Caco-2 (cell line): Measurements from ENCODE around the gene EN1. TPM values are rescaled to one million over a fixed set of nuclear protein-coding genes. Genes with fewer than 3 reads are reported as not detected.
A peak's percentile ranks its signal among the peaks of the same experiment; 100 is the strongest.

Experiments used
- BruUV-seq: library from RNA; stranded (reverse); fragments of 400-500 nt; replicated peaks from 2 replicates; lab custom pipeline; 2021; lab: Mats Ljungman, UMichigan
- CTCF ChIA-PET: fragments of 300-600 bp; sonication (Branson Sonifier 250); formaldehyde crosslinking; loops from one replicate; lab custom pipeline; 2022; ENCODE audit warnings: antibody characterized with exemption; lab: Charles Lee
- POLR2A ChIA-PET: fragments of 300-600 bp; sonication (Branson Sonifier 250); formaldehyde crosslinking; loops from one replicate; lab custom pipeline; 2022; ENCODE audit warnings: antibody characterized with exemption; lab: Charles Lee
- DNase-seq, 2 experiments: peaks; one replicate each; pipeline versions ENCODE4 v3.0.0 to v3.0.0-alpha.2; 2020 to 2022
- H3K27me3 ChIP-seq: replicated peaks from 2 replicates; pipeline ENCODE4 v1.6.0; 2011; ENCODE audit warnings: low read length; ENCODE audit not compliant: control insufficient read depth, insufficient read depth
- H3K36me3 ChIP-seq: 2 replicates; pipeline ENCODE4 v1.5.1; 2011; ENCODE audit warnings: low read length; ENCODE audit not compliant: control insufficient read depth, insufficient read depth
- H3K4me1 ChIP-seq: fragments of 250-450 bp; sonication (Bioruptor Pico); 2 replicates; pipeline ENCODE4 v1.5.1; 2020; ENCODE audit warnings: mild to moderate bottlenecking
- H3K4me3 ChIP-seq: 2 replicates; pipeline ENCODE4 v1.5.1; 2011; ENCODE audit warnings: low read depth, mild to moderate bottlenecking, control low read depth, low read length
- H3K9me3 ChIP-seq: fragments of 250-450 bp; sonication (Bioruptor Pico); 2 replicates; pipeline ENCODE4 v1.5.1; 2020; ENCODE audit warnings: mild to moderate bottlenecking, moderate library complexity
- H3K27ac Mint-ChIP-seq: one replicate; pipeline ENCODE4 v1.8.0; 2022; ENCODE audit warnings: mixed read lengths; ENCODE audit not compliant: unreplicated experiment
- H3K27me3 Mint-ChIP-seq: one replicate; pipeline ENCODE4 v1.8.0; 2022; ENCODE audit warnings: mixed read lengths; ENCODE audit not compliant: insufficient read depth, unreplicated experiment
- H3K36me3 Mint-ChIP-seq: one replicate; pipeline ENCODE4 v1.8.0; 2022; ENCODE audit warnings: mild to moderate bottlenecking, mixed read lengths; ENCODE audit not compliant: insufficient read depth, unreplicated experiment
- H3K4me1 Mint-ChIP-seq: one replicate; pipeline ENCODE4 v1.8.0; 2022; ENCODE audit warnings: low read depth, mixed read lengths; ENCODE audit not compliant: unreplicated experiment
- H3K4me3 Mint-ChIP-seq: one replicate; pipeline ENCODE4 v1.8.0; 2022; ENCODE audit warnings: mild to moderate bottlenecking, moderate library complexity, mixed read lengths; ENCODE audit not compliant: unreplicated experiment
- H3K9me3 Mint-ChIP-seq: one replicate; pipeline ENCODE4 v1.8.0; 2022; ENCODE audit warnings: mixed read lengths; ENCODE audit not compliant: unreplicated experiment
- CTCF ChIP-seq, 2 experiments: fragments of 200-600 bp in 1 of 2; IDR thresholded peaks; 1 replicate in 1 of 2; 2 replicates in 1 of 2; pipeline versions ENCODE4 v1.5.1 to v1.8.0; 2011 to 2022; ENCODE audit warnings: antibody characterized with exemption in 1 of 2, control low read depth in 1 of 2, inconsistent platforms in 1 of 2, low read depth in 1 of 2, low read length in 1 of 2, mild to moderate bottlenecking in 1 of 2, moderate library complexity in 1 of 2; ENCODE audit not compliant: insufficient read depth in 1 of 2, severe bottlenecking in 1 of 2, unreplicated experiment in 1 of 2
- intact Hi-C: fragments of 100-400 bp; cut with micrococcal nuclease; formaldehyde crosslinking; loops from one replicate; pipeline ENCODE4 v1.10.0; 2022; ENCODE audit not compliant: unreplicated experiment
- total RNA-seq: library from RNA; stranded (reverse); gene quantifications from 2 replicates; pipeline ENCODE4 v1.2.3, GENCODE V29; 2022

Gene EN1
- total RNA-seq, 1 experiment from 2014 or later: 0.16 TPM

- POLR2A ChIA-PET: no interaction called here
- intact Hi-C loops: loop anchor here (1.0 to 5.0 kb wide), 7 partner anchors 92 to 633 kb away; no protein-coding TSS in a partner anchor
- CTCF ChIA-PET: interaction anchor here (0.6 to 1.3 kb wide), 10 partner anchors 9 to 809 kb away, joined by 3 to 9 read pairs (median 4); no protein-coding TSS in a partner anchor
- H3K36me3 Mint-ChIP-seq: no peaks in the 10 kb centered on the region
- peak; percentile 74 to 94 for TF ChIP-seq CTCF (IDR thresholded peaks at IDR 0.05; ENCODE audit: insufficient read depth in 1 of 2, low read depth in 1 of 2, low read length in 1 of 2, severe bottlenecking in 1 of 2, unreplicated experiment in 1 of 2)
- Histone ChIP-seq H3K36me3 (no peaks in the 10 kb centered on the region), H3K27me3 (no peaks in the 10 kb centered on the region; the same call in 1 of the 2 replicates), H3K4me3 (no peak overlapping the region), H3K9me3 (no peaks in the 10 kb centered on the region), H3K4me1 (no peaks in the 10 kb centered on the region)
- H3K27ac Mint-ChIP-seq: no peak overlapping the region
- H3K4me1 Mint-ChIP-seq: no peaks in the 10 kb centered on the region
- no TSS peak for BruUV-seq
- H3K9me3 Mint-ChIP-seq: no peaks in the 10 kb centered on the region
- H3K4me3 Mint-ChIP-seq: no peak overlapping the region
- peak; percentile 65 to 86 for DNase-seq
- H3K27me3 Mint-ChIP-seq: peaks cover 41% of the 10 kb centered on the region
Measured at GRCh38 chr2:118855451-118856279, 8.2 kb upstream of the EN1 start.

DNA sequence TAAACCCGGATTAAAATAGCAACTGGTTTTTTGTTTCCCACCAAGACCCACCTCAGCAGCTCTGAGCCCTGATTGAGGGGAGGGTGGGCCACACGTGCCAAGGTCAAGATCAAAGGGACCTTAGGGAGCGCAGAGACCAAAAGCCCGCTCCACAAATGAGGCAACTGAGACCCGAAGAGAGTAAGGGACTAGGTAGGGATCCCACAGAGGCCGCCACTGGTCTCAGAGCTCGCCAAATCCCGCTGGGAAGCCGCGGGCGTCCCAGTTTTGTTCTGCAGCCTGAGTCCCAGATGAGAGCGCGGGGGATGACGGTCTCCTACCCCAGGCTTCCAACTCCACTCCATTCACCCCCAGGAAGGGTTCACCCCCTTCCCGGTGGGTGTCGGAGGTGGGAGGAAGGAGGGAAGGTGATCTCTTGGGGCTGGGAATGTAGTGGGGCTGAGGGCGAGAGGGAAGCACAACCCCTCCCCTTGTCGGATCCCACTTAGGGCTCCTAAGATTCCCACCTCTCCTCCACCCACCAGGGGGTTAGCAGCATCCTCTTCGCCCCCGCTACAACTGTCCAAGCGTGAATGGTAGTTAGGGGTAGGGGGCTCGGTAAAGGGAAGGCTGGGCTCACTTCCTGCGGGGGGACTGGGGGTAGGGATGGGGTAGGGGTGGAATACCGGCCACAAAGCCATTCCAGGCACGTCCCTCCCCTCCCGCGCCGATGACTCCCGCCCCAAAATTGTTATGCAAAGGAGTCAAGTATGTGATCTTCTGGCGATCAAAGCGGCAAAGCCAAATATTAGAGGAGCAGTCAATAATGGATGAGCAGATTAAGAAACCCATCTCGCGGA is 7.3 kb upstream of the EN1 start:
- Mint-ChIP-seq H3K4me3 (no peak overlapping the region), H3K36me3 (no peaks in the 10 kb centered on the region), H3K27ac (no peak overlapping the region), H3K27me3 (peaks cover 41% of the 10 kb centered on the region), H3K9me3 (no peaks in the 10 kb centered on the region), H3K4me1 (no peaks in the 10 kb centered on the region)
- intact Hi-C loops: loop anchor here (1.0 to 5.0 kb wide), 7 partner anchors 91 to 632 kb away; no protein-coding TSS in a partner anchor
- DNase-seq: no peak
- no peak for TF ChIP-seq CTCF (IDR thresholded peaks at IDR 0.05; ENCODE audit: insufficient read depth in 1 of 2, low read depth in 1 of 2, low read length in 1 of 2, severe bottlenecking in 1 of 2, unreplicated experiment in 1 of 2)
- BruUV-seq: no TSS peak
- H3K9me3 ChIP-seq: no peaks in the 10 kb centered on the region
- H3K36me3 ChIP-seq: no peaks in the 10 kb centered on the region
- ChIA-PET POLR2A (no interaction called here), CTCF (interaction anchor here (0.6 to 1.3 kb wide), 7 partner anchors 87 to 632 kb away, joined by 3 to 9 read pairs (median 4); no protein-coding TSS in a partner anchor)
- H3K27me3 ChIP-seq: no peaks in the 10 kb centered on the region; the same call in 1 of the 2 replicates
- no peak overlapping the region for H3K4me3 ChIP-seq
- H3K4me1 ChIP-seq: no peaks in the 10 kb centered on the region
